Left renal pelvis (tissue), 4 donors: Measurements from ENCODE around the gene UBE2J2. TPM values are rescaled to one million over a fixed set of nuclear protein-coding genes. Genes with fewer than 3 reads are reported as not detected.

Source experiments
- DNase-seq, 4 donors: peaks; one replicate each; pipeline ENCODE4 v3.0.0-alpha.2; 2013; ENCODE audit warnings: low read depth in 4 of 4, low spot score in 3 of 4
- polyA plus RNA-seq, 4 donors: library from polyadenylated mRNA; unstranded; fragments of 120-200 nt; gene quantifications; one replicate each; pipeline ENCODE4 v1.2.1, GENCODE V29; 2013; ENCODE audit not compliant: insufficient read length in 4 of 4

Gene UBE2J2
- polyA plus RNA-seq, 4 donors = 43.8 to 68.3 (median 49.3) TPM

DNA sequence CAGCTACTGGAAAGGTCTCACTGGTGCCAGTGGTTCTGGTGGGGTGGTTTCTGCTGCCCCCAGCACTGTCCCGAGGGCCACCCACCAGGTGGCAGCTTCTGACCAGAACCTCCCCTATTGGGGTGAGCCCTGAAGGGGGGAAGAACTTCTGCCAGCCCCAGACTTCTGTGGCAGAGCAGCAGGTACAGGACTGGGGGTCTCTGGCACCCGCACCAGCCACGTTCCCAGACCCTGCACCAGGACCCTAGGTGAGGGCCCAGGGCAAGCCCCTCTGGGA lies 36.4 kb upstream of the UBE2J2 start:
- DNase-seq = no peak

DNA sequence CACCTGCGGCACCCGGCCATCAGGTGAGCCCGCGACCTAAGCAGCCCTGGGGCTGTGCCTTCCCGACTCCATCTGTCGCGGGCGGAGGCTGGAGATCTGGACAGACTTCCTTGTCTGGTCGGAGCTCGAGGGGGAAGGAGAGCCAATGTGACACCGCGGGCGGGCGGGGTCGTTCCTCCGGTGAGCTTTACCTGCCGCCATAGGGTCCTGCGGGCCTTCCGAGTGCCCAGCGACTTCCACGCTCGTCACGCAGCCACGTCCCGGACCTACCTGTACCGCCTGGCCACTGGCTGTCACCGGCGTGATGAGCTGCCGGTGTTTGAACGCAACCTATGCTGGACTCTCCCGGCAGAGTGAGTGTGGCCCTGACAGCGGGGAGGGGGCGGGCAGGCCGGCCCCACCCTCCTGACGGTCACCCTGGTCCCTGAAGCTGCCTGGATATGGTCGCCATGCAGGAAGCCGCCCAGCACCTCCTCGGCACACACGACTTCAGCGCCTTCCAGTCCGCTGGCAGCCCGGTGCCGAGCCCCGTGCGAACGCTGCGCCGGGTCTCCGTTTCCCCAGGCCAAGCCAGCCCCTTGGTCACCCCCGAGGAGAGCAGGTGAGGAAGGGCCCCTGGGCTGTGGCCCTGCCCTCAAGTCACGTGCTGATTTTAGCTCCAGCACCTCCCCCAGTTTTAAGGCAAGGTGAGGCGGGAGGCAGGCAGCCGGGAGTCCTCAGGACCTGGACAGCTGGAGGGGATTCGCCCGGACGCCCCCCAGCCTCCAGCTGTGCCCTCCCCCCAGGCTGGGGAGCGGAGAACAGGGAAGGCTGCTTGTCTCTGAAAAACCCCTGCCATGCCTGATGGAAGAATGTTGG lies 35.8 kb upstream of the UBE2J2 start:
- DNase-seq = no peak

DNA sequence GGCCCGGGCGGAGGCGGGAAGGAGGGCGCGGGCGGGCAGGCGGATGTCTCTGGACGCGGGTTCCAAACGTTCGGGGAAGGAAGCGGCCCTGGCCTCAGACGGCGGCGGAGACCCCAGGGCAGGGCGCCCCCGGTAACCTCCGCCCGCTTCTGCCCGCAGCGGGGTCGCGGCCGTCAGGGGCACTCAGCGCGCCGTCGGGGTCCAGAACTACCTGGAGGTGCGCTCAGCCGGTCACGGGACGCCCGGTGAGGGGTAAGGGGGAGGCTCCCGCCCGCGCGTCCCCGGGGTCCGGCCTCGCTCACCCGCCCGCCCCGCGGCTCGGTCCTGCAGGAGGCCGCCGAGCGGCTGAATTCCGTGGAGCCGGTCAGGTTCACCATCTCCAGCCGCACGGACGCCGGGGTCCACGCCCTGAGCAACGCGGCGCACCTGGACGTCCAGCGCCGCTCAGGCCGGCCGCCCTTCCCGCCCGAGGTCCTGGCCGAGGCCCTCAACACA lies 35.1 kb upstream of the UBE2J2 start:
- no peak for DNase-seq

DNA sequence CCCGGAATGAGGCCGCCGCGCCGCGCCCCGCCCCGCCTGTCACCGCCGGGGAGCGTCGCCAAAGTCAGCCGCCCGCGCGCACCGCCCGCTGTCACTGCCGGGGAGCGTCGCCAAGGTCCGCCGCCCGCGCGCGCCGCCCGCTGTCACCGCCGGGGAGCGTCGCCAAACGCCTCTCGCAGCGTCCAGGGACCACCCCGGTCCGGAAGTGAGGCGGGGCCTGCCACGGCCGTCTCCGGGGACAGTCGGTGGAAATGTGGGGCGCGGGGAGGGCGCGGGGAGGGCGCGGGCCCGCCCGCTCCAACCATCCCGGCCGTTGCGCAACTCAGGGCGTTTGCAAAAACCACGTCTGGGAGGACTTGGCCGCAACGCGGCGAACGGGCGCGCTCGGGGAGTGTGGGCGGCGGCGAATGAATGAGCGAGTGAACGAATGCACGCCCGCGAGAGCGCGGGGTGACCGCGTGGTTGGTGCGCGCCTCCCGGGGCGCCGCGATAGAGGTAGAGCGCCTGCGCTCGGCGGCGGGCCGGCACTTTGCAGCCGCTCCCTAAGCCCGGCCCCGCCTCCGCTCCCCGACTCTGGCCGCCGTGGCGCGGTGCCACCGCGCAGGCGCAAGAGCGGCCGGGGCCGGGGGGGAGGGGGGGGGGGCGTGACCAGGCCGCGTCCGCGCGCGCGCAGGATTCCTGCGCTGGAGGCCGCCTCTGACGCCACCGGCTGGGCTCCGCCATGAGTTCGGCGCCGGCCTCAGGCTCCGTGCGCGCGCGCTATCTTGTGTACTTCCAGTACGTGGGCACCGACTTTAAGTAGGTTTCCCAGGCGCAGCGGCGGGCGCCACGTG lies 34.5 kb upstream of the UBE2J2 start, which contains the start of the genes ACAP3 and PUSL1:
TSS of gene ACAP3 (minus strand) at position 8 of the 833 bp plus-strand sequence. CDS start 115 bp downstream, outside the sequence.
TSS of gene PUSL1 (plus strand) at position 675 of the 833 bp plus-strand sequence. CDS start at position 722, 47 bp downstream.
- DNase-seq = peak; percentile 73 to 80 (median 78)

DNA sequence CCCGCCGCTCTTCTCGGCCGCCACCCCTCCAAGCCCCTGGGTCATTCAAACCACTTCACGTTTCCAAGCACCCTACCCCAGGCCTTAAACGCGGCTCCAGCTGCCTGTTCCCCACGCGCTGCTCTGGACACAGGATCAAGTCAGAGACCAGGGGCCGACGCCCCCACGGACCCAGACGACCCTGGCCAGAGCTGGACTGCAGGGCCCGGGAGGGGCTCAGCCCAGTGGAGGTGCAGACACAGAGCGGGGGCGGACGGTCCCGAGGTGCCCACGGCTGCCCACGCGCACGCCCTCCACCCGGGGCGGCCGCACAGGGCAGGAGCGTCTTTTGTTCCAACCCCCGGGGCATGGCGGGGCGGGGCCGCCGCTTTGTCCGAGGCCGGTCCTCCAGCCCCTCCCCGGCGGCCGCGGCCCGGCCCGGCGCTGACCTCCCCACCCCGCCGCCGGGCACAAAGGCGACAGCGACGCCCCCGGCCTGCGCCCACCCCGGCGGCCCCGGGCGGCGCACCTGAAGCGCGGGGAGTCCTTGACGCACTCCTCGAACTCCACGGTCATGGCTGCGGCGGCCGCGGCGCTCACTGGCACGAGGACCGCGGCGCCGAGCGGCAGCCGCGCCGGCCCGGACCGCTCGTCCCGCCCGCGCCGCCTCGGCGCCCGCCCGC lies 33.7 kb upstream of the UBE2J2 start:
- no peak for DNase-seq

DNA sequence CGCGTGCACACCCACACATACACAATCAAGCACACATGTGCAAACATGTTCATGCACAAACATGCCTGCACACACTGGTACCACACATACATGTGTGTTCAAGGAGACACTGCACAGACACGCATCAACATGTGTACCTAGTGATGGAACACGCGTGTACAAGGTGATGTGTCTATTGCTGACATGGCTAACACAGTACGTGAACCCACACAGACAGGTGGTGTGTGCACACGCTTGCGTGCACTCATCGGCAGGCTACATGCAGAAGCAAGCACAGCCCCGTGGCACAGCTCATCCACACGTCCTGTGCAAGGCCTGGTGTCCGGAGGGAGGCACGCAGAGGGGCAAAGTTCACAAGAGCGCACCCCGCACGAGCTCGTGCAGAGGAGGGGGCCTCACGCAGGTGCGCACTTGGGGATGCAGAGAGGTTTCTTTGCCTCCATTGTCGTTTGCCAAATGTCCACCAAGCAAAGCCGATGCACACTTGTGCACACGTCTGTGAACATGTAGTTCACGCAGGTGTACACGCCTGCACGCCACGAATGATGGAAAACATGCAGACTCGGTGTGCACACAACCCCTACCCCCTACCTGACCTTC lies 33.1 kb upstream of the UBE2J2 start:
- DNase-seq = no peak

DNA sequence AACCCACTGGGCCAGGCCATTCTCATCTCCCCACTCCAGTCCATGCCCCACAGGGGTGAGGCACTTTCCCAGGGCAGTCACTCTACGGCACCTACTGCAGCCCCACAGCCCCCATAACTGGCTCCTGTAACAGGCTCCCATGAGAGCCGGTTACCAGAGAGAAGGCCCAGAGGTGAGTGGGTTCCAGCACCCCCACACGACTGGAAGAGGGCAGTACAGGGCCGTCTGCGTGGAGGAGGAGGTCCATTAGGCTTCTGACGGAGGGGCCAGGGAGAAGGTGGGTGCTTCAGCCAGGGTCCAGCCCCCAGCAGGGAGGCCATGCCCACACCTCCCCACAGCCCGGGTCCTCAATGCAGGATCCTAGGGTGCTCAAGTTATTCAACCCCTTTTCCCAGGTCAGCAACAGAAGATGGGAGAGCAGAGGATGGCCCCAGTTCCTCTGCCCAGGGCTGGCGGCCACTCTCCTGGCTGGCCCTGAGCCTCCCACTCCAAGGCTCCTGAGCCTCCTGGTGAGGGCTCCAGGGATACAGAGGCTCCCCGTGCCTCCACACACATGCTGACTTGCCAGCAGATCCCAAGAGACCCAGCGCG lies 32.5 kb upstream of the UBE2J2 start:
- no peak for DNase-seq

DNA sequence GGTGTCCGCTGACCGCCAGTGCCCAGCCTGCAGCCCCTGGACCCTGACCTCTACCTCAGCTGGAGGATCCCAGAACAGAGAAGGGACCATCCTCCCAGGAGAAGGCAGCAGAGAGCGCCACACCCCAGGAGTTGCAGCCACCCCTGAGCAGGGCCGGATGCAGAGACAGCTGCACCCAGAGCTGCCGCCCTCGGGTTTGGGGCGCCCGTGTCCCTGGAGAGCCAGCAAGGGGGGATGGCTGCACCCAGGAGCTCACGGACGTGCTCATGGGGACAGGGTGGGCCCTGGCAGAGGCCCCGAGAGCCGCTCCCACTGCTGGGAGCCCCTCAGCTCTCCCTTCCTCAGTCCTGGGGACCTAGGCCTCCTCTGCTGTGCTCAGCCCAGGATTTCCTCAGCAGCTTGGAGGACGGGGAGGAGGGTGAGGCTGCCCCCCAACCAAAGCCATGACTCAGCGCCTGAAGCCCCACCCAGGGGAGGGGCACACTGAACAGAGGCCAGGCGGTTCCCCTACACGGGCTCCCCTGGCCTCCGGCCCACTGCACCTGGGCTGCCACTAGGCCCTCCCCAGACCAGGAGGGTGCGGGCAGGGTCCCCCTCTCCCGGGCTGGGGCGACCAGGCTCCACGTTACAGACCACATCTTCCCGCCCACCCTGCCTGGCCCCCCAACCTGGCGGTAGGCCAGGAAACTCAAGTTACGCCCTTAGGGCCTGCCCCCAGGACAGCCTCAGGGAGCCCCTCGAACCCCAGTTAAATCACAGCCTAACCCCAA lies 31.8 kb upstream of the UBE2J2 start:
- no peak for DNase-seq

DNA sequence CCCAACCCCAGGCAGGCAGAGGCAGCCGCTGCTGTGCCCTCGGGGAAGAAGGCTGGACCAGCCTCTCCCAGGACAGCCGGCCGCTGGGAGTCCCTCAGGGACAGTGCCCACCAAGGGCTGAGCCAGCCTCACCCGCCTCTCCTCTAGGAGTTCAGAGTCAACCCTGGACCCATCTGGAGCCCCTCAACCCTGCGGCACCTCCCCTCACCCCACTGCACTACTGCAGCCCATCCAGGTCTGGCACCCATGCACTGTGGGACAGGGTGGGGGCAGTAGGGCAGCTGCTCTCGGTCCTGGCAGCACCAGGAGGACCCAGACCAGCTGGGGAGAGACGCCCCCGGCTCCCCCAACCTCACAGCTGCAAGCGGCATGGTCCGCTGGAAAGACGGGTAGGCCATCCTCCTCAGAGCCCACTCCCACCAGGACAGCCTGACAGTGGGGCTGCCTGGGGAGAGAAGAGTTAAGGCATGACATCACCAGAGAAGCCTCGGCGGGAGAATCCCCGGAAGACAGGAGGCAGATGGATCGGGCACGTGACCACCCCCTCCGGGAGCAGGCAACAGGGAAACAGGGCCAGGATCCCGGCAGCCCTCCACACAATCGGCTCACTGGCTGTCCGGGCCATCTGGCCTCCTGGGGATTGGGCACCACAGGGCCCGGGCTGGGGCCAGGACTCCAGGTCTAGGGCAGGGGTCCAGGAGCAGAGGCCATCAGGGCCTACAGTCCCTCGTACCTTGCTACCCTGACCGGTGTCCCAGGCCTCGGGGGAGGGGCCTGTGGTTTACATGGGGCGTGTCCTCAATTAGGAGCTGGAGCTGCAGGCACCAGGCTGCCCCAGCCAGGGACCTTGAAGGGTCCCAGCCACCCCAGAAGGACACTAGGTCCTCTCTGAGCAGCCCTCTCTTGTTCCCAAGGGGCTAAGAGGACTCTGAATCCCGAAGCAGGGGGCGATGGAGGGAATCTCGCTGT lies 31.0 kb upstream of the UBE2J2 start:
- peak in 1 of 4 donors; percentile 56 for DNase-seq

DNA sequence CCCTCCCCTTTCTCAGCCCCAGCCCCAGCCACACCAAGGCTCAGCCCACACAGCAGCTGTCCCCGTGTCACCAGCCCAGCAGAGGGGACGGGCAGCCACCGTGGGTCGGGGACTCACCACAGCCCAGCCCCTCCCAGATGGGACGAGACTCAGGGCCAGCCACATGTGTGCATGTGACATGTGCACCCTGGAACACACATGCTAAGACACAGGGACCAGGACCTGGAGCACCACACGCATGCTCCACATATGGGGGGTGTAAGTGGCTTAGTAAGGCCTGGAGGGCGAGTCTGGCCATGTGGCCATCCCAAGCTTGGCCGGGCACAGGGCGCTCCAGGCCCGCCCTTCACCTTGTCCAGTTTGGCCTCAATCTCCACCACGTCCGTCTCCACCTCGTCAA lies 30.1 kb upstream of the UBE2J2 start:
- DNase-seq = no peak

DNA sequence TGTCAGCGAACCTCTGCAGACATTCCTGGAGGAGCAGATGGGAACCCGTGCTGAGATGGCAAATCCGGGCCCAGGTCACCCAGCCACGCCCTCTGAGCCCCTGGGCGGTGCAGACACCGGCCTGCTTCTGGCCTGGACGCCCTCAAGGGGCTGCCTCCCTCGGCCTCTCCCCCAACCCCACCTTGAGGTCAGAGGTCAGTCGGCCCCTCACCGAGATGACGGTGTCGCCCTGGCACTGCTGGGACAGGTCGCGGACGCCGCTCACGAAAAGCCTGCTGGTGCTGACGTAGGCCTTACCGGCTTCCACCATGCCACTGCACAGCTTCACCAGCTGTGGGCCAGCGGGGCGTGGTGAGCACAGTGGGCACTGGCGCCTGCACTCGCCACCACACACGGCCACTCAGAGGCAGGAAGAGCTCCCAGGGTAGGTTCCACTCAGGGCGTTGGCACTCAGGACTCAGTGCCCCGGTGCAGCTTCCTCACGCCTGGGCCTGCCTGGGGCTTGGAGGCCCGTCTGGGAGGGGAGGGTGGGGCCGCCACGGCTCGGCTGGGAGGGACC lies 29.4 kb upstream of the UBE2J2 start:
- no peak for DNase-seq

DNA sequence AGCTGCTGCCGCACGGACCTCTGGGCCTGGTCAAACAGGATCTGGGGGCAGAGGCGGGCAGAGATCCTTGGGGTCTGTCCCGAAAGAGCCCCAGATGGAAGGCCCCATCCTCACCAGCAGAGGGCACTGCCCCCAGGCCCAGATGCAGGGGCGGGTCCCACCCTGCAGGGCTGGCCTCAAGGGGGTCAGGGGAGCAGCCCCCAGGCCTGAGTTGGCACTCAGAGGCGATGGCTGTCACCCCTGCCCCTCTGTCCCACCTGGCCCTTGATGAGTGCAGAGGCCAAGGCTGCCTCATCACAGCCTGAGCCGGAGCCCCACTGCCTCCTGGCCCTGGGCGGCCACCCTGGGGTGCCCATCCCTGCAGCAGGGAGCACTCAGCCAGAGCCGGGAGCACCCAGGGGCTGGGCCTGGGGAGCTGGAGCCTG lies 28.4 kb upstream of the UBE2J2 start:
- no peak for DNase-seq

DNA sequence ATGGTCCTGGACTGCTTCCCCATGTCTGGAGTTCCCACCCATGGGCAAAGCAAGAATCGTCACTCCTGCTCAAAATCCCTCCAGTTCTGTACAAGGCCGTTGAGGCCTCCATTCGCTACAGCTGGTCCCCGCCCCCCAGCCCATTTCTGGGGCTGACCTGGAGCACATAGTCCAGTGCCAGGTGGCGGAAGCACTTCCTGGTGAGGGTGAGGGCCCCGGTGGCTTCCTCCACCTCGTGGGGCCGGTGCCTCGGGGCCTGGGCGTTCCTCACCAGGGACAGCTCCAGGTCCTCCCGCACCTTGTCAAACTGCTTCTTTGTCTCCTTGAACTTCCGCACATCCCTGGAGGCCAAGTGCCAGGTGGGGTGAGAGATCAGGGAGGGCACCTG lies 26.7 kb upstream of the UBE2J2 start:
- no peak for DNase-seq

DNA sequence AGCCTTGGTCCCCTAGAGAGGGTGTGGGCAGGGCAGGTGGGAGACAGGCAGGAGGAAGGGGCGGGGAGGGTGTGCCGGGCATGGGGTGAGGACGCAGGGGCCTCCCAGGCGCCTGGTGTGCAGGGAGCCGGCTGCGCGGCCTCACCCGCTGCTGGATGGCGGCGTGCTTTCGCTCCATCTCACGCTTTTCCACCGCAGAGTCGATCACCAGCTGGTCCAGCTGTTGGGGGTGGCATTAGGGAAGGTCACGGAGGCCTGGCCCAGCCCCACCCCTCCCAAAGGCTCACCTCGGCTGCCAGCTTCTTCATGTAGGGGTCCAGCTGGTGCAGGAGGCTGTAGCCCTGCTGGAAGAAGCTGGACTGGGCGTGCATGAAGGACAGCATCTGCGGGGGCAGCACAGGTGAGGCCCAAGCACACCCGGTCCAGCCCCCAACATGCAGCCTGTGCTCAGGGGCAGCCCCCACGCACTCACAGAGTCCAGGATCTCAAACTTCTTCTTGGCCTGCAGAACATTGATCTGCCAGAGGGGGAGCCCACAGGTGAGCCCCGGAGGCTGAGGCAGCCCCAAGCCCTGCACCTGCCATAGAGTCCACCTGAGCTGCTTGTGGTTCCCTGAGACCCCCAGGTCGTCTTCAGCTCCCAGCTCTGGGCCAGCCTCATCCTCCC lies 26.2 kb upstream of the UBE2J2 start:
- DNase-seq = no peak

DNA sequence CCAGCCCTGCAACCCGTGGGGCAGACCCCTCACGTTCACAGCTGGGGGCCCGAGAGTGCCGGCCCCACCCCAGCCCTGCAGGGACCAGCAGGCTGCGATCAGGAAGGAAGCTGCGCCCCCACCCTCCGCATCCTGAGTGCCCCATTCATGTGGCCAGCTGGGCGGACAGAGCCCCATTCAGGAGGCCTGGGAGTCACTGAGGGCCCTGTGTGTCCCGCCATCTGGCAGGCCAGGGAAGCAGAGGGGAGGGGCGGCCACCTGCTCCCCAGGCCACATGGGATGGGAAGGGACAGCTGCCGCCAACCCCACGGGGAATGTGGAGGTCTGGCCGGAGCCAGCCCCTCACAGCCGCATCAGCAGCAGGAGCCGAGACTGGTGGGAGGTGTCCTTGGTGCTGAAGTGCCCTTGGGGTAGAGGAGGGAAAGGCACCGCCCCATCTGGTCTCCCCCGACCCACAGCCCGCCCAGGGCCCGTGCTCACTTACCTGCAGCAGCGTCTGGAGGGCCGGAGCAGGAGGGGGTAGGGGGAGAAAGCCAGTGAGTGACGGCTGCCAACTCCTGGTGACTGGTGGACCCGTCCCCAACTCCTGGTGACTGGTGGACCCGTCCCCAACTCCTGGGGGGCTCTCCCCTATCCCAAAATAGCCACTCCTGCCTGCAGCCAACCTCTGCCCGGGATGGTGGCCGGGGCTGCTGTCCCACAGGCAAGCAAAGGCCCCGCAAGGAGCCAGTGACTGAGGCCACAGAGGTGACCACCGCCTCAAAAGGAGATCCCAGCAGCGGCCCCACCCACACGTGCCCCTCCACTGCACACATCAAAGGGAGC lies 25.4 kb upstream of the UBE2J2 start:
- DNase-seq = no peak

DNA sequence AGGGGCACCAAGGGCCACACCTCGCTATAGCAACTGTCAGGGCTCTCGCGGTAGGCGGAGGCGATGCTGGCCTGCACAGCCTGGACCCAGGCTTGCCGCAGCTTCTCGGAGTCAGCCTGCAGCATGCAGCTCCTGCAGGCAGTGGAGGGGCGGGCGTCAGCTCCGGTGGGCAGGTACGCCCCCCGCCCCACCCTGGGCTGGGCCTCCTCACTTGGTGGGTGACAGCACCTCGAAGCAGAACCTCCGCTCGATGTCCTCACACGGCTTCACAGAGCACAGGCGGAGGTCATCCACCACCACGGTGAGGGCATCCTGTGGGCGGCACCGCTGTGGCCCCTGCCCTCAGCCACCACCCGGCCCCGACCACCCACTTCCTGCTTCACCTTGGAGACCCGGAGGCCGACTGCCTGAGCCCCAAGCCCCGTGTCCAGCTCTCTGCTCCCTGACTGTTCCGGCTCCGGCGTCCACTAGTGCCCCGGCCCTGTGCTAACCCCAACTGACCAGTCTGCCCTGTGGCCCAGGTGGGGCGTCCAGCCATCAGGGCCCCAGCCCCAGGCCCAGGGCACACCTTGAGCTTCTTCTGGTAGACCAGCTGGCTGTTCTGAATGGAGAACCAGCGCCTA lies 24.3 kb upstream of the UBE2J2 start:
- no peak for DNase-seq
